Mucosa of rectum (tissue), 2 donors: ENCODE data around the gene WAC.
"Not testable (repeated sequence)": the region's sequence is repeated elsewhere in the genome, so short reads cannot be mapped to it uniquely, and the experiment has no call there.

ENCODE experiments used
- H3K27ac ChIP-seq, 2 donors: one replicate each; pipeline ENCODE4 v1.7.0; 2013; ENCODE audit warnings: inconsistent platforms in 2 of 2, low read depth in 2 of 2, low read length in 2 of 2
- H3K27me3 ChIP-seq, 2 donors: one replicate each; pipeline ENCODE4 v1.7.0; 2013; ENCODE audit warnings: low read length in 2 of 2; ENCODE audit not compliant: control insufficient read depth in 2 of 2, insufficient read depth in 2 of 2
- H3K36me3 ChIP-seq, 2 donors: one replicate each; pipeline ENCODE4 v1.7.0; 2013; ENCODE audit warnings: low read length in 2 of 2; ENCODE audit not compliant: control insufficient read depth in 2 of 2, insufficient read depth in 2 of 2
- H3K4me1 ChIP-seq, 2 donors: one replicate each; pipeline ENCODE4 v1.7.0; 2013; ENCODE audit warnings: low read length in 2 of 2, mild to moderate bottlenecking in 1 of 2; ENCODE audit not compliant: control insufficient read depth in 2 of 2, insufficient read depth in 2 of 2
- H3K4me3 ChIP-seq, 2 donors: one replicate each; pipeline ENCODE4 v1.7.0; 2013; ENCODE audit warnings: low read length in 2 of 2
- H3K9ac ChIP-seq, 2 donors: one replicate each; pipeline ENCODE4 v1.7.0; 2013; ENCODE audit warnings: low read length in 2 of 2, low read depth in 1 of 2, mild to moderate bottlenecking in 1 of 2
- H3K9me3 ChIP-seq, 2 donors: one replicate each; pipeline ENCODE4 v1.7.0; 2013; ENCODE audit warnings: low read length in 2 of 2; ENCODE audit not compliant: control insufficient read depth in 2 of 2
- donor health status: healthy.
- donor health status: Normal muscosa, but diverticular disease.

WAC gene

DNA sequence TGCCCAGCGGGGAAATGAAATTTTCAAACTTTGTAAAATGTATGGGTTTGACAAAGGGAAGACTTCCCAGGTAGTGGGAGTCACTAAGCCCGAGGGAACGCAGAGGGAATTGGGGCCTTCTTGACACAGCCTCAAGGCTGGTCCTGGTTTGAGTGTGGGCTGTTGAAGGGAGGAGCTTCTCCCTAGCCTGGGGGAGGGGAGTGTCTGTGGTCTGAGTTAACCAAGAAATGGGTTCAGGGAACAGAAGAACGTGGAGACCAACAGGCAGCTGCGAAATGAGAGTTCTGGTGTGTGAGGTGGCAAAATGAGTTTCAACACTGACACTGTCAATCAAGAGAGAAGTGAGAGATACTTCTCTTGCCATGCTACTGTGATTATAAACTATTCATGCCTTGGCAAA lies 111.7 kb downstream of the WAC start:
- no peaks in the 10 kb centered on the region for H3K4me1 ChIP-seq
- H3K9ac ChIP-seq = no peak overlapping the region
- H3K27ac ChIP-seq = no peak overlapping the region
- H3K4me3 ChIP-seq = no peak overlapping the region
- no peaks in the 10 kb centered on the region for H3K9me3 ChIP-seq
- H3K27me3 ChIP-seq = no peaks in the 10 kb centered on the region
- H3K36me3 ChIP-seq = no peaks in the 10 kb centered on the region

DNA sequence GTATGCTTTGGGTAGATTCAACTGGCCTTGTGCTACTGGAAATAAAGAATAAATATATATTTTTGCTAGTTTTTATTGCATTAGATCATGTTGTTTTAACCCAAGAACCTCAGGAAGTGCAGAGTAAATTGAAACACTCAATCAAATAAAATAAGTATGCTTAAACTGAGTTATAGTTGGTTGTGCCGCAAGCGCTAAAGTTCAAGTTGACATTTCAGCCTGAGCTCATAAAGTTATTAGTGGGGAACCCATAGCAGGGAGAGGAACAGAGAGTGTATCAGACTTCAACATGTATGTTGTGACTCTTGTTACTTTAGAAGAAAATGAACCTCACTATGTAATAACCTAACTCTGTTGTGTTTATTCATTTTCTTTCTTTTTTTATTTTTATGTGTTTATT lies 119.2 kb downstream of the WAC start:
- Histone ChIP-seq H3K27ac (no peak overlapping the region), H3K9ac (no peak overlapping the region), H3K27me3 (no peaks in the 10 kb centered on the region), H3K4me1 (no peaks in the 10 kb centered on the region), H3K9me3 (no peaks in the 10 kb centered on the region), H3K36me3 (no peaks in the 10 kb centered on the region), H3K4me3 (no peak overlapping the region)

DNA sequence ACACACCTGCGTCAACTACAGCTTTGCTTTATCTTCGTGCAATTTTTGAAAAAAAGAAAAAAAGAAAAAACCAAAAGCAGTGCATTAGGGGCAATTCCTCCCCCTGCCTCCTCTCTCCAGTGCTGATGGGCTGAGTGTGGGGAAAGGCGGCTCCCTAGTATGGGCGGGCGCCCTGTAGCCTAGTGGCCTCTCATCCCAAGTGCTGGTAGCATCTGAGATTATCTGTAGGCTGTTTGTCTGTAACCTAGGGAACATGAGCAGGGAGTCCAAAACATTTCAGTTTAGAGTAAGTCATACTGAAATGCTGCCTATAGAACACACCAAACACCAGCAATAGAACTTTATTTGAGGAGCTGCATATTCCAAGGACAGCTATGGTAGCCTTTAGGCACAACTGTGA lies 119.8 kb downstream of the WAC start:
- Histone ChIP-seq H3K9ac (no peak overlapping the region), H3K4me3 (no peak overlapping the region)

DNA sequence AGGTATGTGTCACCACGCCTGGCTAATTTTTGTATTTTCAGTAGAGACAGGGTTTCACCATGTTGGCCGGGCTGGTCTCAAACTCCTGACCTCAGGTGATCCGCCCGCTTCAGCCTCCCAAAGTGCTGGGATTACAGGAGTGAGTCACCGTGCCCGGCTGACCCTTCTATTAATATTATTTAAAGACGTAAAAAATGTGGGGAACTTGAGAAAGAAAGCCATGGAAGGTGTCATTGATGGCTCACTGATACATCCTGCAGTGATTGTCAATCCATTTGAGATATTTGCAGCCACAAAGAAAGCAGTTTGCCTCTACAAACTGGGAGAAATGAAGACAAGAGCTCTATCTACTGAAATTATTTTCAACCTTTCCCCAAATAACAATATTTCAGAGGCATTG lies 125.9 kb downstream of the WAC start:
- not testable (repeated sequence) for H3K9ac ChIP-seq, H3K27ac ChIP-seq, H3K9me3 ChIP-seq, H3K4me1 ChIP-seq, H3K27me3 ChIP-seq, H3K36me3 ChIP-seq, H3K4me3 ChIP-seq

More for the DNA sequence above, 119.8 kb downstream of the WAC start:
- Histone ChIP-seq H3K27ac (no peak overlapping the region), H3K36me3 (no peaks in the 10 kb centered on the region), H3K27me3 (no peaks in the 10 kb centered on the region), H3K9me3 (no peaks in the 10 kb centered on the region), H3K4me1 (no peaks in the 10 kb centered on the region)

DNA sequence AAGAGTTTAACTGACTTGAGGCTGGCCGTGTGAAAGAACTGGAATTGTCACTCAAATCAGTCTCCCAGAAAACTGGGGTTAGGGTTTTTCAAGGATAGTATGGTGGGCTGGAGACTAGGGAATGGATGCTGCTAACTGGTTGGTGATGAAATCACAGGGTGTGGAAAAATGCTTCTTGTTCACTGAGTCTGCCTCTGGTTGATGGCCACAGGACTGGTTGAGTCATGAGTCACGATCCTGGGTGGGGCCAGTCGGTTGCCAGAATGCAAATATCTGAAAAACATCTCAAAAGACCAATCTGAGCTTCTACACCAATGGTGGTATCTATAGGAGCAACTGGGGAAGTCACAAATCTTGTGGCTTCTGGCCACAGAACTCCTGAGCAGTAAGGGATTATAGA lies 128.1 kb downstream of the WAC start:
- Histone ChIP-seq H3K4me3 (no peak overlapping the region), H3K4me1 (peaks cover 0 to 2% of the 10 kb centered on the region in 2 donors), H3K9me3 (no peaks in the 10 kb centered on the region), H3K27ac (no peak overlapping the region), H3K27me3 (peaks cover 0 to 4% of the 10 kb centered on the region in 2 donors), H3K9ac (no peak overlapping the region), H3K36me3 (no peaks in the 10 kb centered on the region)

DNA sequence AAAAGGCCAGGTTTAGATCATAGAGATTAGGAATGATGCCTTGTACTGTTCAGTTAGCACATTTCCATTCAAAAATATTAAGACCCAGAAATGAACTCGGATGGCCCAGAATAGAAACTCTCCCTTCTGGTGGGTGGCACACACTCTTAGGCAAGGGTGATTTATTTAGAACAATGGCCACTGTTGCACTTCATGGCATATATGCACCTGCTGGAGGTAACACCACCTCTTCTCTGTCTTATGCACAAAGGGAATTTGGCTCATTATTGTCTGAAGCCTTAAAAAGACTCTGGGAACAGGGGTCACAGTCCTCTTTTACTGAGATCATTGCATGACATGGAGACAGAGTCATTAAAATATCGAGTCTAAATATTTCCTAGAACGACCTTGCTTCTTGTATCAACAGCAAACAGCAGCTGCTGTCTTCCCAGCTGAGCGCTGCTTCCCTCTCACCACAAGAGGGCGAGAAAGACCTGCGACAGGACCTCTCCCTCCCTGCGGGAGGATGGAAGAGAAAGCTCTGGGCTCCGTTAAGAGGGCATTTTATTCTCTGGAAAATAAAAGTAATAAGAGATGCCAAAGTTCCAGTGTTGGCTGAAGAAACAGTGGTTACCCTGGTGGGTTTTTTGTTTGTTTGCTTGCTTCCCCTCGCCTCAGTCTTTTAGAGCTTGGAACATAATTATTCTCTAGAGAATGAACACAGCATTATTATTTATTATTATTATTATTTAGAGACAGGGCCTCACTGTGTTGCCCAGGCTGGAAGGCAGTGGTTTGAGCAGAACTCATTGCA lies 130.9 kb downstream of the WAC start:
- Histone ChIP-seq H3K4me1 (peaks cover 0 to 2% of the 10 kb centered on the region in 2 donors), H3K27ac (no peak overlapping the region), H3K27me3 (peaks cover 0 to 17% of the 10 kb centered on the region in 2 donors), H3K4me3 (no peak overlapping the region), H3K9me3 (no peaks in the 10 kb centered on the region), H3K9ac (no peak overlapping the region), H3K36me3 (no peaks in the 10 kb centered on the region)

DNA sequence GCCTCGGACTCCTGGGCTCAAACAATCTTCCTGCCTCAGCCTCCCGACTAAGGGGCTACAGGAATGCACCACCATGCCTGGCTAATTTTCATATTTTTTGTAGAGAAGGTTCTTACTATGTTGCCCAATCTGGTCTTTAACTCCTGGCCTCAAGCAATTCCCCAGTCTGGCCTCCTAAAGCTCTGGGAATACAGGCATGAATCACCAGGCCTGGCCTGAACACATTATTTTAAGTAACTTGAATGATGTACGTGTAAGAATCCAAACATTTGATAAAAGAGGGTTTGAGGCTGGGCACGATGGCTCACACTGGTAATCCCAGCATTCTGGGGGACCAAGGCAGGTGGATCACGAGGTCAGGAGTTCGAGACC lies 131.4 kb downstream of the WAC start:
- Histone ChIP-seq H3K4me3 (no peak overlapping the region), H3K27ac (no peak overlapping the region), H3K9ac (no peak overlapping the region), H3K27me3 (peaks cover 5 to 22% of the 10 kb centered on the region in 2 donors), H3K36me3 (no peaks in the 10 kb centered on the region), H3K9me3 (no peaks in the 10 kb centered on the region), H3K4me1 (peaks cover 0 to 2% of the 10 kb centered on the region in 2 donors)

DNA sequence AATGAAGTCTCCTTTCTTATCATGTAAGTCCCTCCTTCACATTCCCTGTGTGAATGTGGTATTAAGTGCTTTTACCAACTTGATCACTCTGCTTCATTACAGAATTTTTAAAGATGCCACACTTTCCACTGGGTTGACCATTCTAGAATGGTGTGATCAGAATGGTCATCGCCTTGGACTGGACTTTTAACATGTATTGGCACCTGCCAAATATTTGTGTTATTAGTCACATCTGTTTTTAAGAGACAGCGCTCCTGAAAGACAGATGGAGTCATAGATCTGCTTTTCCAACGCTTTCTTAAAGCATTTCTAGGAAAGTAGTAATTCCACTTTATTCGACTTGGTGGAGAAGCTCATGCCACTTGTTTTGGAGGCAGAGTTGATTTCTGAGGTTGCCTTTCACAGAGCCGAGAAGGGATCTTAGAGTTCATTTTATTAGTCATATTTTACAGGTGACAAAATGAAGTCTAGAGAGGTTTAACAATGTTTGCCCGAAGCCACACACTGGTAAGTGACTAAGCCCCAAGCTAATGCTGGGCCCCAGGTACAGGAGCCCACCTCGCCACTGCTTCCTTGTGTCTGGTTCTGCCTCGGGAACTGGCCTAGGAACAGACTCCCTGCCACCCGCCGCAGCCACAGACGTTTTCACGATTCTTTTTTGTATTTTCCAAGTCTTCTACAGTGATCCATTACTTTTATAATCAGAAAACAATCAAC lies 134.0 kb downstream of the WAC start:
- Histone ChIP-seq H3K4me1 (peaks cover 0 to 2% of the 10 kb centered on the region in 2 donors), H3K36me3 (no peaks in the 10 kb centered on the region), H3K27ac (no peak overlapping the region), H3K9me3 (no peaks in the 10 kb centered on the region), H3K9ac (no peak overlapping the region), H3K27me3 (peaks cover 13 to 24% of the 10 kb centered on the region in 2 donors), H3K4me3 (no peak overlapping the region)

DNA sequence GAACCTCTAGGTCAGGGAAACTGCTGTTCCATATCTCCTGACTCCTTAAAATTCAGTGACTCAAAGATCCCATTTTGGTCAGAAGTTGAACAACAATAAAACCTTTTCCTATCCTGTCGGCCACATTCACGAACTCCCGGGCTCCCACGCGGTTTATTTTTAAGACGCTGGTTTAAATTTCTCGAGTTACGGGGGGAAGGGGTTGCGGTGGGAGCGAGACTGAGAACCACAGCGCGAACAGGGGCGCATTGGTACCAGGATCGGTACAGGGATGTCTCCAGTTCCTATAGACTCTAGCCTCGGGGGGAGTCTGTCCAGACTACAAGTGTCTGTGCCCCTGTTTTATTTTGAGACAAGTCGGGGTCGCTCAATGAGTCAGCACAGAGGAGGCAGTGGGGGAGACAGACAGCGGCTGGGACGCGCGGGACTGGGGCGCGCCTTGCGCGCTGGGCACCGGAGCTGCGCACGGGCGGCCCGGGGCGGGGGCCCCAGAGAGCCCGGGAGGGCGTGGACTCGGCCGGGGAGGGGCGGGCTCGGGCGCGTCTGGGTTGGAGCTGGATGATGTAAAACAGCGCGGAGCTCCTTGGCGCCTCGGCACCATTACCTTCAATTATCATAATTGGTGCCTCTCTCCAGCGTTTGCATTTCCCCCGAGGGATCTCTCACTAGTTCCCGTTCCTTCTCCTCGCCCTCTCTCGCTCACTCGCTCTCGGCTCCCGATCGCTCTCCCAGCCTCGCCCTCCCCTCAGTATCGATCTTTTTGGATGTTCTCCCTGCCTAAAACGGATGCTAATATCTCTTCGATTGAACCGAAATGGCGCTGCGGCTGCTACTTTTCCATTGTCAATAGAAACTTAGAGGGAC lies 135.7 kb downstream of the WAC start:
- Histone ChIP-seq H3K4me3 (peak overlapping the region in 1 of 2 donors; percentile 59), H3K27ac (no peak overlapping the region), H3K4me1 (peaks cover 0 to 2% of the 10 kb centered on the region in 2 donors), H3K27me3 (peaks cover 15 to 30% of the 10 kb centered on the region in 2 donors), H3K9ac (no peak overlapping the region), H3K9me3 (no peaks in the 10 kb centered on the region), H3K36me3 (no peaks in the 10 kb centered on the region)
